GM10266 (cell line): ENCODE measurements around the gene PRUNE2.

ENCODE experiments used
- DNase-seq: peaks from one replicate; pipeline ENCODE4 v3.0.0; 2012; ENCODE audit errors: extremely low spot score
- CTCF ChIP-seq: IDR thresholded peaks from 2 replicates; pipeline ENCODE4 v1.5.1; 2012; ENCODE audit warnings: mild to moderate bottlenecking, low read depth; ENCODE audit not compliant: control insufficient read depth, insufficient read depth; ENCODE audit errors: missing control alignments

Gene PRUNE2

GRCh38 chr9:76644647-76645250, 261.2 kb downstream of the PRUNE2 start:
- no peak for DNase-seq
- TF ChIP-seq CTCF: no peak

- DNase-seq: no peak
- no peak for TF ChIP-seq CTCF
These were observed 261.7 kb downstream of the PRUNE2 start for GRCh38 chr9:76644171-76644570.

GRCh38 chr9:76643399-76644117, 262.4 kb downstream of the PRUNE2 start:
- peak; percentile 39 for DNase-seq
- TF ChIP-seq CTCF: no peak

- no peak for DNase-seq
- no peak for TF ChIP-seq CTCF
These were observed 263.2 kb downstream of the PRUNE2 start for GRCh38 chr9:76642701-76643209.

GRCh38 chr9:76642074-76642473, 263.8 kb downstream of the PRUNE2 start:
- no peak for TF ChIP-seq CTCF
- DNase-seq: no peak

- TF ChIP-seq CTCF: no peak
- no peak for DNase-seq
These were observed 267.9 kb downstream of the PRUNE2 start for GRCh38 chr9:76638001-76638400.

GRCh38 chr9:76637416-76637815, 268.5 kb downstream of the PRUNE2 start:
- no peak for DNase-seq
- TF ChIP-seq CTCF: no peak
